ENCODE measurements around the gene EHBP1. TPM values are rescaled to one million over a fixed set of nuclear protein-coding genes. Genes with fewer than 3 reads are reported as not detected.
A peak's percentile ranks its signal among the peaks of the same experiment; 100 is the strongest.

Gene EHBP1
- total RNA-seq, 6 experiments from 2014 or later, result 40.4 to 66.6 (median 46.3) TPM

GRCh38 chr2:62845256-62845655 lies 139.7 kb downstream of the EHBP1 start:
- Histone ChIP-seq H3K36me3 (peaks cover 0 to 6% (median 0%) of the 10 kb centered on the region in 4 donors), H3K4me1 (no peaks in the 10 kb centered on the region), H3K27ac (no peak overlapping the region), H3K9me3 (no peaks in the 10 kb centered on the region), H3K27me3 (no peaks in the 10 kb centered on the region), H3K4me3 (no peak overlapping the region)
- intact Hi-C loops (cut with DNase I), result no loop called here
- DNase-seq (no peak), ATAC-seq (no peak)
- no peak for TF ChIP-seq POLR2A (IDR thresholded peaks at IDR 0.05)
- TF ChIP-seq, protein P1, sequence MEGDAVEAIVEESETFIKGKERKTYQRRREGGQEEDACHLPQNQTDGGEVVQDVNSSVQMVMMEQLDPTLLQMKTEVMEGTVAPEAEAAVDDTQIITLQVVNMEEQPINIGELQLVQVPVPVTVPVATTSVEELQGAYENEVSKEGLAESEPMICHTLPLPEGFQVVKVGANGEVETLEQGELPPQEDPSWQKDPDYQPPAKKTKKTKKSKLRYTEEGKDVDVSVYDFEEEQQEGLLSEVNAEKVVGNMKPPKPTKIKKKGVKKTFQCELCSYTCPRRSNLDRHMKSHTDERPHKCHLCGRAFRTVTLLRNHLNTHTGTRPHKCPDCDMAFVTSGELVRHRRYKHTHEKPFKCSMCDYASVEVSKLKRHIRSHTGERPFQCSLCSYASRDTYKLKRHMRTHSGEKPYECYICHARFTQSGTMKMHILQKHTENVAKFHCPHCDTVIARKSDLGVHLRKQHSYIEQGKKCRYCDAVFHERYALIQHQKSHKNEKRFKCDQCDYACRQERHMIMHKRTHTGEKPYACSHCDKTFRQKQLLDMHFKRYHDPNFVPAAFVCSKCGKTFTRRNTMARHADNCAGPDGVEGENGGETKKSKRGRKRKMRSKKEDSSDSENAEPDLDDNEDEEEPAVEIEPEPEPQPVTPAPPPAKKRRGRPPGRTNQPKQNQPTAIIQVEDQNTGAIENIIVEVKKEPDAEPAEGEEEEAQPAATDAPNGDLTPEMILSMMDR (IDR thresholded peaks at IDR 0.05), result no peak

- intact Hi-C loops (cut with DNase I), result no loop called here
- no peak for DNase-seq
- Histone ChIP-seq H3K4me1 (no peaks in the 10 kb centered on the region), H3K36me3 (peaks cover 0 to 6% (median 0%) of the 10 kb centered on the region in 4 donors), H3K27ac (no peak overlapping the region), H3K27me3 (no peaks in the 10 kb centered on the region), H3K9me3 (no peaks in the 10 kb centered on the region), H3K4me3 (no peak overlapping the region)
- TF ChIP-seq POLR2A (IDR thresholded peaks at IDR 0.05), result no peak
- TF ChIP-seq, protein P1 (IDR thresholded peaks at IDR 0.05), result no peak
- ATAC-seq, result no peak
Measured at GRCh38 chr2:62852254-62852653, 146.7 kb downstream of the EHBP1 start.

DNA sequence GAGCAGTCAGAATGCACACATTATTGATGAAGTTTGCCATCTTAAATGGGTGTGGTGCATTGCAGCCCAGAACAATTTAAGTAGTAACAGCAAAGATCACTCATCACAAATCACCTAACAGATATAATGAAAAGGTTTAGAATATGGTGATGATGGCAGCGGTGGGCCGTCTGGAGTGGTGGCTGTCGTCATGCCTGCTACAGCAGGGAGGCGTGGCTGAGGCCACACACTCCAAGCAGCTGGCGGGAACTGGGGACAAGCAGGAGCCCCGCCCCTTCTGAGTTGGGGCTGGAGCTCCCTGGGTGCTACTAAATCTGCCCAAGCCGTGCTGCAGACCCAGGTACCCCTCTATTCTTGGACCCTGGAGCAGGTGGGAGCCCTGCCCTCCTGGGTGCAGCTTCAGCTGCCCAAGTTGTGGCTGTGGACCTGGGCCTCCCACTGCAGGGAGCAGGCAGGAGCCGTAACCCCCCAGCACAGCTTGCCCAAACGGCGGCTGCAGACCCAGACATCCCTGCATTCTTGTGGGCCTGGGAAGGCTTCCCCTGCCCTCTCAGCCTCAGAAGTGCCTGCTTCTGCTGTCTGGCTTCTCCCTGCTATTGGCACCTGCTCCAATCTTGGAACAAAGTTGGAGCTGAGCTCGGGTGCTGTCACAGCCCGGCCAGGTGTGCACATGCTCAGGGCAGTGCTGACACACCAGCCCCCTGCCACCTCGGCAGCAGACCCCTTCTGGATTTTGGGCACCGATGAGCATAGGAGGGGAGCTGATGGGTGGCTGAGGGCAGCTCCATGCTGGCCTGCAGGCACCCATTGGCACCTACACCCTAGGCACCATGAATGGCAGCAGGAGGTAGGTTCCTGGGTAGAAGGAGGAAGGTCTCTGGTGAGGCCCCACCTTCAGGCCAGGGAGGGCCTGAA lies 149.3 kb downstream of the EHBP1 start:
- ATAC-seq (peak in 3 of 4 donors; percentile 10 to 35 (median 14)), DNase-seq (no peak)
- intact Hi-C loops (cut with DNase I), result no loop called here
- Histone ChIP-seq H3K4me1 (no peaks in the 10 kb centered on the region), H3K4me3 (no peak overlapping the region), H3K9me3 (no peaks in the 10 kb centered on the region), H3K36me3 (peaks cover 0 to 10% (median 1%) of the 10 kb centered on the region in 4 donors), H3K27me3 (no peaks in the 10 kb centered on the region), H3K27ac (no peak overlapping the region)
- WGBS (ENCODE audit: insufficient coverage, low coverage, low lambda C conversion rate, missing lambda C conversion rate), result 90% methylated on average over 2 of the region's 14 CpGs
- TF ChIP-seq POLR2A (IDR thresholded peaks at IDR 0.05), result no peak
- TF ChIP-seq, protein P1 (IDR thresholded peaks at IDR 0.05), result no peak

DNA sequence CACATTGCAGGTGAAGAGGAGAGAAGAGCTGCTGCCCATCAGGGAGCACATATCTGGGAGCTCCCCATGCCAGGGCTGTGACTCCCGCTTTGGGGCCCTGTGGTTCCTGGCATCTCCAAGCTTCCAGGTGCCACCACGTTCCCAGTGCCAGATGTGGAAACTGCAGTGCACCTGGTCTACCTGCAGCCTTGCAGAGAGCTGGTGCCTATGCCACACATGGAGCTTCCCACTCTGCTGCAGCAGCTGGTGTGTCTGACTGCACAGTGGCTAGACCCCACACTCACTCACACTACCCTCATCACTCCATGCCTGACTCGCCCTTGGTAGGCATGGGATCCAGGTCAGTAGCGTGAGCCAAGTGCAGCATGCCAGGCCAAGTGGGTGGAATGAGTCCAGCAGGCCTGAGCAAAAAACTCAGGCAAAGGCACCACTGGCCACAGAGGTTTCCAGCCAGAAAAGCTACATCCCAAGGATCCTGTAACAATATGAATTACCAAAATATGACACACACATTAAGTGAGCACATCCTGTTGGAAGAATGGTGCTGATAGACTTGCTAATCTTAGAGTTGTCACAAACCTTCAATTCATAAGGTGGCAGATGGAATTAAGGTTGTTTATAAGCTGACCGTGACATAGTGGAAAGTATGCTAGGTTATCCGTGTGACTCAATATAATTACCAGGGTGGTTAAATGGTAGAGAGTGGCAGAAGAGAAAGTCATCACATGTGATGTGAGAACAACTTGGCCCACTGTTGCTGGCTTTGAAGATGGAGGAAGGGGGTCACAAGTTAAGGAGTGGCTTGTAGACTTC lies 150.9 kb downstream of the EHBP1 start:
- TF ChIP-seq, protein P1 (IDR thresholded peaks at IDR 0.05), result no peak
- TF ChIP-seq POLR2A (IDR thresholded peaks at IDR 0.05), result no peak
- intact Hi-C loops (cut with DNase I), result no loop called here
- H3K9me3 ChIP-seq, result no peaks in the 10 kb centered on the region
- H3K36me3 ChIP-seq, result peaks cover 0 to 10% (median 3%) of the 10 kb centered on the region in 4 donors
- no peak overlapping the region for H3K4me3 ChIP-seq
- no peak for DNase-seq
- H3K27me3 ChIP-seq, result no peaks in the 10 kb centered on the region
- no peak overlapping the region for H3K27ac ChIP-seq
- ATAC-seq, result peak in 3 of 4 donors; percentile 38 to 57 (median 42)
- whole genome bisulfite sequencing (ENCODE audit: insufficient coverage, low coverage, low lambda C conversion rate, missing lambda C conversion rate), result 87% methylated on average over 3 of the region's 6 CpGs
- H3K4me1 ChIP-seq, result no peaks in the 10 kb centered on the region
